Suprapubic skin (tissue), 4 donors: ENCODE data around the gene TCP11.

Experiments
- POLR2A ChIP-seq, 2 donors: fragments of 450-650 bp; IDR thresholded peaks; one replicate each; pipeline ENCODE4 v1.6.1; 2017; ENCODE audit warnings: antibody characterized with exemption in 2 of 2, mild to moderate bottlenecking in 2 of 2, moderate library complexity in 2 of 2
- POLR2AphosphoS5 ChIP-seq, 3 donors: sonication (generic); formaldehyde crosslinking; IDR thresholded peaks; one replicate each; pipeline ENCODE4 v1.6.1; 2017; ENCODE audit warnings: antibody characterized with exemption in 3 of 3
- TF ChIP-seq, protein P1 (sequence below), 2 donors: fragments of 200-600 bp in 1 of 2; fragments of 450-650 bp in 1 of 2; sonication (generic) in 1 of 2; IDR thresholded peaks; one replicate each; pipeline ENCODE4 v1.5.1; 2016 to 2019; ENCODE audit warnings: antibody characterized with exemption in 2 of 2, mild to moderate bottlenecking in 1 of 2, moderate library complexity in 1 of 2

- TF ChIP-seq, protein P1, sequence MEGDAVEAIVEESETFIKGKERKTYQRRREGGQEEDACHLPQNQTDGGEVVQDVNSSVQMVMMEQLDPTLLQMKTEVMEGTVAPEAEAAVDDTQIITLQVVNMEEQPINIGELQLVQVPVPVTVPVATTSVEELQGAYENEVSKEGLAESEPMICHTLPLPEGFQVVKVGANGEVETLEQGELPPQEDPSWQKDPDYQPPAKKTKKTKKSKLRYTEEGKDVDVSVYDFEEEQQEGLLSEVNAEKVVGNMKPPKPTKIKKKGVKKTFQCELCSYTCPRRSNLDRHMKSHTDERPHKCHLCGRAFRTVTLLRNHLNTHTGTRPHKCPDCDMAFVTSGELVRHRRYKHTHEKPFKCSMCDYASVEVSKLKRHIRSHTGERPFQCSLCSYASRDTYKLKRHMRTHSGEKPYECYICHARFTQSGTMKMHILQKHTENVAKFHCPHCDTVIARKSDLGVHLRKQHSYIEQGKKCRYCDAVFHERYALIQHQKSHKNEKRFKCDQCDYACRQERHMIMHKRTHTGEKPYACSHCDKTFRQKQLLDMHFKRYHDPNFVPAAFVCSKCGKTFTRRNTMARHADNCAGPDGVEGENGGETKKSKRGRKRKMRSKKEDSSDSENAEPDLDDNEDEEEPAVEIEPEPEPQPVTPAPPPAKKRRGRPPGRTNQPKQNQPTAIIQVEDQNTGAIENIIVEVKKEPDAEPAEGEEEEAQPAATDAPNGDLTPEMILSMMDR (IDR thresholded peaks at IDR 0.05), result no peak
- TF ChIP-seq POLR2A (IDR thresholded peaks at IDR 0.05) (no peak), POLR2AphosphoS5 (IDR thresholded peaks at IDR 0.05) (no peak)
These were observed 54.9 kb downstream of the TCP11 start for GRCh38 chr6:35086282-35086632.
